Natural killer cell (primary cell): Measurements from ENCODE around the gene RPS21. TPM values are rescaled to one million over a fixed set of nuclear protein-coding genes. Genes with fewer than 3 reads are reported as not detected.

Experiments used
- ATAC-seq, 3 donors: fragments of 150-1000 bp in 2 of 3; fragments of 200-7000 bp in 1 of 3; cut with Tn5 transposase; 1 replicate in 1 of 3; 2 replicates in 2 of 3; pipeline ENCODE4 v1.10.0; 2021; ENCODE audit warnings: mild to moderate bottlenecking in 2 of 3, moderate library complexity in 2 of 3
- DNase-seq, 2 donors: peaks; one replicate each; pipeline versions ENCODE4 v3.0.0 to v3.0.0-alpha.2; 2013 to 2021; ENCODE audit warnings: mixed read lengths in 1 of 2
- H3K27ac ChIP-seq: one replicate; pipeline ENCODE4 v1.5.1; 2013; ENCODE audit warnings: mild to moderate bottlenecking, low read length
- H3K27me3 ChIP-seq: one replicate; pipeline ENCODE4 v1.6.1; 2013; ENCODE audit warnings: low read length; ENCODE audit not compliant: control insufficient read depth, insufficient read depth
- H3K36me3 ChIP-seq: one replicate; pipeline ENCODE4 v1.6.1; 2013; ENCODE audit warnings: low read length; ENCODE audit not compliant: control insufficient read depth, insufficient read depth
- H3K4me1 ChIP-seq: one replicate; pipeline ENCODE4 v1.6.1; 2013; ENCODE audit warnings: low read length; ENCODE audit not compliant: control insufficient read depth, insufficient read depth
- H3K4me3 ChIP-seq: one replicate; pipeline ENCODE4 v1.5.1; 2013; ENCODE audit warnings: low read length
- H3K9me3 ChIP-seq: one replicate; pipeline ENCODE4 v1.6.1; 2013; ENCODE audit warnings: low read length; ENCODE audit not compliant: control insufficient read depth, insufficient read depth
- H3K27ac Mint-ChIP-seq, 2 donors: one replicate each; pipeline ENCODE4 v1.8.0; 2022; ENCODE audit warnings: mild to moderate bottlenecking in 2 of 2, mixed read lengths in 2 of 2, moderate library complexity in 1 of 2
- H3K27me3 Mint-ChIP-seq, 2 donors: one replicate each; pipeline ENCODE4 v1.8.0; 2022; ENCODE audit warnings: low read depth in 2 of 2, mixed read lengths in 2 of 2
- H3K36me3 Mint-ChIP-seq: one replicate; pipeline ENCODE4 v1.8.0; 2022; ENCODE audit warnings: mixed read lengths
- H3K4me1 Mint-ChIP-seq, 2 donors: one replicate each; pipeline ENCODE4 v1.8.0; 2022; ENCODE audit warnings: mixed read lengths in 2 of 2
- H3K4me3 Mint-ChIP-seq: one replicate; pipeline ENCODE4 v1.8.0; 2022; ENCODE audit warnings: mild to moderate bottlenecking, moderate library complexity, mixed read lengths
- H3K9me3 Mint-ChIP-seq, 2 donors: one replicate each; pipeline ENCODE4 v1.8.0; 2022; ENCODE audit warnings: mixed read lengths in 2 of 2
- CTCF ChIP-seq: fragments of 200-600 bp; IDR thresholded peaks from one replicate; pipeline ENCODE4 v1.8.0; 2022; ENCODE audit warnings: antibody characterized with exemption
- WGBS: methylation state at CpG from one replicate; pipeline ENCODE4 v1.1.7; 2013; ENCODE audit warnings: missing lambda C conversion rate; ENCODE audit not compliant: insufficient coverage; 5-methylcytosine and 5-hydroxymethylcytosine counted together
- intact Hi-C: fragments of 100-400 bp; cut with micrococcal nuclease; formaldehyde crosslinking; loops from one replicate; pipeline ENCODE4 v1.14.2; 2022
- total RNA-seq, 4 donors: library from RNA; stranded (reverse); fragments of 120-200 nt in 1 of 4; gene quantifications; one replicate each; pipeline versions ENCODE4 v1.2.3 to v1.2.4, GENCODE V29; 2013 to 2022

Gene RPS21
- total RNA-seq, 3 donors from 2014 or later (not counting 1 experiment from before 2014, with no cell fraction given), result 887 to 1,244 (median 1,112) TPM

GRCh38 chr20:62357187-62357667 lies 29.7 kb upstream of the RPS21 start:
- H3K27ac ChIP-seq, result no peak overlapping the region
- DNase-seq (no peak), ATAC-seq (no peak)
- intact Hi-C loops, result no loop called here
- H3K9me3 ChIP-seq, result no peaks in the 10 kb centered on the region
- H3K27me3 Mint-ChIP-seq, result no peaks in the 10 kb centered on the region
- no peak overlapping the region for H3K4me3 ChIP-seq
- H3K9me3 Mint-ChIP-seq, result no peaks in the 10 kb centered on the region
- H3K4me1 Mint-ChIP-seq, result no peaks in the 10 kb centered on the region
- no peaks in the 10 kb centered on the region for H3K36me3 Mint-ChIP-seq
- no peaks in the 10 kb centered on the region for H3K36me3 ChIP-seq
- no peaks in the 10 kb centered on the region for H3K27me3 ChIP-seq
- 31% methylated on average over 25 of the region's 25 CpGs for WGBS
- no peak overlapping the region for H3K27ac Mint-ChIP-seq
- no peak overlapping the region for H3K4me3 Mint-ChIP-seq
- no peak for TF ChIP-seq CTCF
- no peaks in the 10 kb centered on the region for H3K4me1 ChIP-seq

GRCh38 chr20:62357681-62358080 lies 29.2 kb upstream of the RPS21 start:
- H3K4me3 Mint-ChIP-seq, result no peak overlapping the region
- Histone ChIP-seq H3K9me3 (no peaks in the 10 kb centered on the region), H3K4me3 (no peak overlapping the region), H3K36me3 (no peaks in the 10 kb centered on the region), H3K27me3 (no peaks in the 10 kb centered on the region), H3K27ac (no peak overlapping the region), H3K4me1 (no peaks in the 10 kb centered on the region)
- no peaks in the 10 kb centered on the region for H3K27me3 Mint-ChIP-seq
- H3K4me1 Mint-ChIP-seq, result no peaks in the 10 kb centered on the region
- no peak for TF ChIP-seq CTCF
- DNase-seq, result no peak
- H3K36me3 Mint-ChIP-seq, result no peaks in the 10 kb centered on the region
- ATAC-seq, result no peak
- no peak overlapping the region for H3K27ac Mint-ChIP-seq
- intact Hi-C loops, result no loop called here
- whole genome bisulfite sequencing, result 47% methylated on average over 7 of the region's 7 CpGs
- no peaks in the 10 kb centered on the region for H3K9me3 Mint-ChIP-seq

GRCh38 chr20:62358171-62359042 lies 28.5 kb upstream of the RPS21 start:
- no peaks in the 10 kb centered on the region for H3K9me3 ChIP-seq
- Mint-ChIP-seq H3K4me1 (no peaks in the 10 kb centered on the region), H3K27me3 (no peaks in the 10 kb centered on the region), H3K9me3 (no peaks in the 10 kb centered on the region), H3K4me3 (no peak overlapping the region), H3K27ac (no peak overlapping the region), H3K36me3 (no peaks in the 10 kb centered on the region)
- intact Hi-C loops, result no loop called here
- H3K27ac ChIP-seq, result no peak overlapping the region
- no peak overlapping the region for H3K4me3 ChIP-seq
- WGBS, result 84% methylated on average over 24 of the region's 24 CpGs
- TF ChIP-seq CTCF, result no peak
- no peaks in the 10 kb centered on the region for H3K27me3 ChIP-seq
- ATAC-seq, result no peak
- DNase-seq, result no peak
- no peaks in the 10 kb centered on the region for H3K4me1 ChIP-seq
- no peaks in the 10 kb centered on the region for H3K36me3 ChIP-seq
